ENCODE measurements around the gene HFE.
"Not testable (repeated sequence)": the region's sequence is repeated elsewhere in the genome, so short reads cannot be mapped to it uniquely, and the experiment has no call there.

HFE gene

DNA sequence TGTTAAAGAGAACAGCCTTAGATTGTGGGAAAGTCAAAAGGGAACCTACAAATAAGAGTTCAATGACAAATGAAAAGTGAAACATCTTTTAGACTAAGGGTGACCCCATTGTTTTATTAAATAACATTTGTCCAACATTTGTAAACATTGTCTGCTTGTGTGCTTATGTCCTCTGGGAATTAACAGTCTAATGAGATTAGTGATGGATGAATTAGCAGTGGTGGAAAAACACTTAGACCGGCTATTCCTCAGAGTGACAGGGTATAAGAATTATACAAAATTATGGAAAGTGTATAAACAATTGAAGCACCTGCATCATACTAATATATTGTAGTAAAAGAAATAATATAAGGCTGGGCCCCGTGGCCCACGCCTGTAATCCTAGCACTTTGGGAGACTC is 29.3 kb upstream of the HFE start:
- H3K23ac ChIP-seq (ENCODE audit: low read length in 2 of 2) = no peak overlapping the region
- H3K9me3 ChIP-seq (ENCODE audit: control insufficient read depth, low read length) = no peaks in the 10 kb centered on the region
- H3K18ac ChIP-seq (ENCODE audit: low read depth in 1 of 2, low read length in 2 of 2) = no peak overlapping the region
- no peaks in the 10 kb centered on the region for H3K27me3 ChIP-seq (ENCODE audit: control insufficient read depth in 1 of 2, insufficient read depth in 1 of 2, low read length in 2 of 2)
- H3K4ac ChIP-seq (ENCODE audit: low read depth in 1 of 2, low read length in 2 of 2) = no peak overlapping the region
- H3K4me3 ChIP-seq (ENCODE audit: insufficient read depth in 1 of 2, low read depth in 1 of 2, low read length in 2 of 2) = no peak overlapping the region
- H3K79me1 ChIP-seq (replicated peaks; ENCODE audit: low read length, poor library complexity, severe bottlenecking) = peaks cover 2% of the 10 kb centered on the region
- H3K4me2 ChIP-seq (ENCODE audit: low read length, poor library complexity, severe bottlenecking) = no peak overlapping the region
- no peak overlapping the region for H2BK12ac ChIP-seq (ENCODE audit: low read length in 2 of 2)
- H2BK15ac ChIP-seq (ENCODE audit: low read depth, poor library complexity, severe bottlenecking) = no peak overlapping the region
- no peak overlapping the region for H3K14ac ChIP-seq (ENCODE audit: low read length in 2 of 2)
- no peaks in the 10 kb centered on the region for H3K36me3 ChIP-seq (ENCODE audit: control insufficient read depth in 1 of 2, insufficient read depth in 2 of 2, low read depth in 1 of 2, low read length in 2 of 2)
- no peak for DNase-seq
- H3K4me1 ChIP-seq (ENCODE audit: control insufficient read depth, insufficient read depth, low read depth, low read length) = peaks cover 3% of the 10 kb centered on the region
- no peak overlapping the region for H4K91ac ChIP-seq (ENCODE audit: low read length)
- no peak overlapping the region for H3K27ac ChIP-seq (ENCODE audit: low read length, poor library complexity, severe bottlenecking)
- H2AK5ac ChIP-seq (ENCODE audit: low read length, severe bottlenecking) = no peak overlapping the region
- WGBS = 94% methylated on average over 2 of the region's 3 CpGs
- H2AFZ ChIP-seq (ENCODE audit: low read depth, low read length) = no peak overlapping the region
- no peak overlapping the region for H4K8ac ChIP-seq (ENCODE audit: low read length)
- H2BK120ac ChIP-seq (ENCODE audit: low read depth, low read length) = no peak overlapping the region
- H3K9ac ChIP-seq (ENCODE audit: low read length) = peak overlapping the region; percentile 95
- H2BK5ac ChIP-seq (ENCODE audit: low read depth, low read length, poor library complexity, severe bottlenecking) = no peak overlapping the region

DNA sequence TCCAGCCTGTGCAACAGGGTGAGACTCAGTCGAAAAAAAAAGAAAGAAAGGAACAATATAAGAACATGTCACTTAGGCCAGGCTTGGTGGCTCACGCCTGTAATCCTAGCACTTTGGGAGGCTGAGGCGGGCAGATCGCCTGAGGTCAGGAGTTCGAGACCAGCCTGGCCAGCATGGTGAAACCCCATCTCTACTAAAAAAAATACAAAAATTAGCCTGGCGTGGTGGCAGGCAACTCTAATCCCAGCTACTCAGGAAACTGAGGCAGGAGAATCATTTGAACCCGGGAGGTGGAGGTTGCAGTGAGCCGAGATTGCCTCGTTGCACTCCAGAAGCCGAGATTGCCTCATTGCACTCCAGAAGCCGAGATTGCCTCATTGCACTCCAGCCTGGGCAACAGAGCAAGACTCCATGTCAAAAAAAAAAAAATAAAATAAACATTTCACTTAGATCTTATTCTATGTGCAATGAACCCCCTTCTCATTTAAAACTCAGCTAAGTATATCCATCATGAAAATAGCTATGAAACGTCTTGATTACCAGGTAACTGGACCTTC is 28.7 kb upstream of the HFE start:
- H3K27me3 ChIP-seq (ENCODE audit: control insufficient read depth in 1 of 2, insufficient read depth in 1 of 2, low read length in 2 of 2); H3K4me1 ChIP-seq (ENCODE audit: control insufficient read depth, insufficient read depth, low read depth, low read length); H3K18ac ChIP-seq (ENCODE audit: low read depth in 1 of 2, low read length in 2 of 2); DNase-seq; H3K36me3 ChIP-seq (ENCODE audit: control insufficient read depth in 1 of 2, insufficient read depth in 2 of 2, low read depth in 1 of 2, low read length in 2 of 2); H3K27ac ChIP-seq (ENCODE audit: low read length, poor library complexity, severe bottlenecking); H3K23ac ChIP-seq (ENCODE audit: low read length in 2 of 2); H3K79me1 ChIP-seq (replicated peaks; ENCODE audit: low read length, poor library complexity, severe bottlenecking); H2AFZ ChIP-seq (ENCODE audit: low read depth, low read length); H2BK15ac ChIP-seq (ENCODE audit: low read depth, poor library complexity, severe bottlenecking); H2BK120ac ChIP-seq (ENCODE audit: low read depth, low read length); H3K14ac ChIP-seq (ENCODE audit: low read length in 2 of 2); H2BK5ac ChIP-seq (ENCODE audit: low read depth, low read length, poor library complexity, severe bottlenecking); H3K4me3 ChIP-seq (ENCODE audit: insufficient read depth in 1 of 2, low read depth in 1 of 2, low read length in 2 of 2); H2AK5ac ChIP-seq (ENCODE audit: low read length, severe bottlenecking); H3K9ac ChIP-seq (ENCODE audit: low read length); H3K9me3 ChIP-seq (ENCODE audit: control insufficient read depth, low read length); H4K91ac ChIP-seq (ENCODE audit: low read length); H2BK12ac ChIP-seq (ENCODE audit: low read length in 2 of 2); H3K4me2 ChIP-seq (ENCODE audit: low read length, poor library complexity, severe bottlenecking); H4K8ac ChIP-seq (ENCODE audit: low read length); H3K4ac ChIP-seq (ENCODE audit: low read depth in 1 of 2, low read length in 2 of 2): not testable (repeated sequence)
- WGBS = 96% methylated on average over 12 of the region's 12 CpGs

DNA sequence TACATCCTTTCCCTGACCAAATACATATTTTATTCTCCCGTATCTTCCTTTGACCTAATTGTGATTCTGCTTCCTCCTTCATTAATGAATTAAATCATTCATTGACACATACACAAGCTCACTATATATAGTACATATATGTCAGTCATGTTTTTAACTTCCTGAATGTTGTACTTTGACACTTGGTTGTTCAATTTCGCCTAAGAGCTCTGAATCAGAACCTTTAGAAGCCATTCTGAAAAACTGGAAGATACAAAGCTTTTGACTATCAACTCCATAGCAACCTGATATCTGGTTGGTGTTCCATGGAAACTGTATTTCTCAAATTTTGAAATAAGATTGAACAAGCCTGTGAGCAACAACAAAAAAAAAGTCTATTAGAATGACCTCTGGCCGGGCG is 27.3 kb upstream of the HFE start:
- Histone ChIP-seq H3K4me1 (ENCODE audit: control insufficient read depth, insufficient read depth, low read depth, low read length) (no peaks in the 10 kb centered on the region), H3K4me2 (ENCODE audit: low read length, poor library complexity, severe bottlenecking) (no peak overlapping the region), H2BK5ac (ENCODE audit: low read depth, low read length, poor library complexity, severe bottlenecking) (no peak overlapping the region), H3K27ac (ENCODE audit: low read length, poor library complexity, severe bottlenecking) (no peak overlapping the region), H3K14ac (ENCODE audit: low read length in 2 of 2) (no peak overlapping the region), H3K79me1 (replicated peaks; ENCODE audit: low read length, poor library complexity, severe bottlenecking) (peaks cover 3% of the 10 kb centered on the region), H4K91ac (ENCODE audit: low read length) (no peak overlapping the region), H3K4me3 (ENCODE audit: insufficient read depth in 1 of 2, low read depth in 1 of 2, low read length in 2 of 2) (no peak overlapping the region), H3K23ac (ENCODE audit: low read length in 2 of 2) (no peak overlapping the region), H4K8ac (ENCODE audit: low read length) (no peak overlapping the region), H3K18ac (ENCODE audit: low read depth in 1 of 2, low read length in 2 of 2) (no peak overlapping the region), H2BK120ac (ENCODE audit: low read depth, low read length) (no peak overlapping the region), H3K4ac (ENCODE audit: low read depth in 1 of 2, low read length in 2 of 2) (no peak overlapping the region), H2AFZ (ENCODE audit: low read depth, low read length) (no peak overlapping the region), H3K9ac (ENCODE audit: low read length) (no peak overlapping the region), H3K9me3 (ENCODE audit: control insufficient read depth, low read length) (no peaks in the 10 kb centered on the region), H2AK5ac (ENCODE audit: low read length, severe bottlenecking) (no peak overlapping the region), H2BK15ac (ENCODE audit: low read depth, poor library complexity, severe bottlenecking) (no peak overlapping the region), H3K36me3 (ENCODE audit: control insufficient read depth in 1 of 2, insufficient read depth in 2 of 2, low read depth in 1 of 2, low read length in 2 of 2) (no peaks in the 10 kb centered on the region), H3K27me3 (ENCODE audit: control insufficient read depth in 1 of 2, insufficient read depth in 1 of 2, low read length in 2 of 2) (no peaks in the 10 kb centered on the region), H2BK12ac (ENCODE audit: low read length in 2 of 2) (no peak overlapping the region)
- WGBS = 96% methylated on average over 3 of the region's 4 CpGs
- no peak for DNase-seq

DNA sequence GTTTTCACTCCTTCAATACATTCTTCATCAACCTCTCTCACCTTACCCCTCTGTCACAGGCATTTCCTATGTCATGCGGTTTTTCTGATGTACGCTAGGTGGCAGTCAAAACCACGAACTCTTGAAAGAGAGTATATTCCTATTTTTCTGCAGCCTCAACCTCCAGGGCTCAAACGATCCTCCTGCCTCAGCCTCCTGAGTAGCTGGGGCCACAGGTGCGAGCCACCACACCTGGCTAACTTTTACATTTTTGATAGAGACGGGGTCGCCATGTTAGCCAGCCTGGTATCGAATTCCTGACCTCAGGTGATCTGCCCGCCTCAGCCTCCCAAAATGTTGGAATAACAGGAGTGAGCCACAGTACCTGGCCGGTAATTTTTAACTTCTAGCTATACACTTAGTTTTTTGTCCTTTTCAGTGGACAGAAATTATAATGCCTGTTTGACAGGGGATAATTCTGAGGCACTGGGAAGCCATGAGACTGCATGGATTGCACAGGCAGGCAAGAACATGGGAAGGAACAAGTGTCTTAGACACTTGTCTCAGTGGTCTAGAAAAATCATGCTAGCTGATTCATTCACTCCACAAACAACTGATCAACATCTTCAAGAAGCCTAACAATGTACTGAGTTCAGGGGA is 22.5 kb upstream of the HFE start:
- Histone ChIP-seq H2BK120ac (ENCODE audit: low read depth, low read length) (no peak overlapping the region), H3K4ac (ENCODE audit: low read depth in 1 of 2, low read length in 2 of 2) (no peak overlapping the region), H2AFZ (ENCODE audit: low read depth, low read length) (no peak overlapping the region), H3K79me1 (replicated peaks; ENCODE audit: low read length, poor library complexity, severe bottlenecking) (peaks cover 2% of the 10 kb centered on the region), H3K23ac (ENCODE audit: low read length in 2 of 2) (no peak overlapping the region), H2BK12ac (ENCODE audit: low read length in 2 of 2) (no peak overlapping the region), H3K9me3 (ENCODE audit: control insufficient read depth, low read length) (no peaks in the 10 kb centered on the region), H2BK5ac (ENCODE audit: low read depth, low read length, poor library complexity, severe bottlenecking) (no peak overlapping the region), H3K4me1 (ENCODE audit: control insufficient read depth, insufficient read depth, low read depth, low read length) (peaks cover 2% of the 10 kb centered on the region), H3K9ac (ENCODE audit: low read length) (no peak overlapping the region), H3K4me2 (ENCODE audit: low read length, poor library complexity, severe bottlenecking) (no peak overlapping the region), H4K8ac (ENCODE audit: low read length) (no peak overlapping the region), H4K91ac (ENCODE audit: low read length) (no peak overlapping the region), H3K27me3 (ENCODE audit: control insufficient read depth in 1 of 2, insufficient read depth in 1 of 2, low read length in 2 of 2) (no peaks in the 10 kb centered on the region), H3K14ac (ENCODE audit: low read length in 2 of 2) (no peak overlapping the region), H3K36me3 (ENCODE audit: control insufficient read depth in 1 of 2, insufficient read depth in 2 of 2, low read depth in 1 of 2, low read length in 2 of 2) (no peaks in the 10 kb centered on the region), H3K4me3 (ENCODE audit: insufficient read depth in 1 of 2, low read depth in 1 of 2, low read length in 2 of 2) (no peak overlapping the region), H3K18ac (ENCODE audit: low read depth in 1 of 2, low read length in 2 of 2) (no peak overlapping the region), H2BK15ac (ENCODE audit: low read depth, poor library complexity, severe bottlenecking) (no peak overlapping the region), H3K27ac (ENCODE audit: low read length, poor library complexity, severe bottlenecking) (no peak overlapping the region), H2AK5ac (ENCODE audit: low read length, severe bottlenecking) (peak overlapping the region; percentile 19)
- DNase-seq = peak; percentile 65
- WGBS = 29% methylated on average over 10 of the region's 10 CpGs
